ENCODE data around the gene UBE2Z. TPM values are rescaled to one million over a fixed set of nuclear protein-coding genes. Genes with fewer than 3 reads are reported as not detected.
A peak's percentile ranks its signal among the peaks of the same experiment; 100 is the strongest.

Gene UBE2Z
- total RNA-seq, 1 donor from 2014 or later = 72.1 TPM

DNA sequence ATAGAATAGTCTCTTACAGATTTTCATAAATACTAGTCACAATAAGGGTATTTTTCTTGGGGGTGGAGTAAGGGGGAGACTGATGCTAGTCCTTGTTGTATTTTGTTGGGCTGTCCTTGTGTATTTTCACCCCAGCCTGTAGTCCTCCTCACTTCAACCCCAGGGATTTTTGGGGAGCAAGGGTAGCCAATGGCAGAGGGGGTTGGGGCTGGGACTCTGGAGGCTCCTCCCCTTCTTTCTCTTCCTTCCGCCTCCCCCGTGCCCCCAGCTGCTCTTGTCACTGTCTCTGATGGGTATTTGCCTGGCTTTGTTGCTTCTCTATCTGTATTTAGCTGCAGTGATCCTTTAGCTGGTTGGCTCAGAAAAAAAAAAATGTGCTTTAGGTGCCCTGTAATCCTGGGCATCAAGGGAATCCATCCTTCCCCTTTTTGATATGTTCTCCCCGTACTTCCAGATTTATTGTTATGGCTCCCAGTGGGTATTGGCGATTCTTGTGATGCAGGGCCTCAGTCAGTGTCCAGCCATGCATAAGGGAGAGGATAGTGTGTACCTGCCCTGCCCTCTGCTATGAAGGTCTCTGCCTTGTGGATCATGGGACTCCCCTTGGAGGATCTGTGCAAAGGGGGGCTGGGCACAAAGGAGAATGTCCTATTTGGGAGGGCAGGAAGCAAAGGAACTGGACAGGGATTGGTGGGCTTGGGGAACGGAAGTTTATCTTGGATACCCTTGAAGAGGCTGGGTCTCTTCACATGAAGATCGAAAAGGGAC, 20.0 kb downstream of the UBE2Z start:
- no peaks in the 10 kb centered on the region for H3K27me3 Mint-ChIP-seq
- no peak overlapping the region for H3K4me3 Mint-ChIP-seq
- TF ChIP-seq, protein P1, sequence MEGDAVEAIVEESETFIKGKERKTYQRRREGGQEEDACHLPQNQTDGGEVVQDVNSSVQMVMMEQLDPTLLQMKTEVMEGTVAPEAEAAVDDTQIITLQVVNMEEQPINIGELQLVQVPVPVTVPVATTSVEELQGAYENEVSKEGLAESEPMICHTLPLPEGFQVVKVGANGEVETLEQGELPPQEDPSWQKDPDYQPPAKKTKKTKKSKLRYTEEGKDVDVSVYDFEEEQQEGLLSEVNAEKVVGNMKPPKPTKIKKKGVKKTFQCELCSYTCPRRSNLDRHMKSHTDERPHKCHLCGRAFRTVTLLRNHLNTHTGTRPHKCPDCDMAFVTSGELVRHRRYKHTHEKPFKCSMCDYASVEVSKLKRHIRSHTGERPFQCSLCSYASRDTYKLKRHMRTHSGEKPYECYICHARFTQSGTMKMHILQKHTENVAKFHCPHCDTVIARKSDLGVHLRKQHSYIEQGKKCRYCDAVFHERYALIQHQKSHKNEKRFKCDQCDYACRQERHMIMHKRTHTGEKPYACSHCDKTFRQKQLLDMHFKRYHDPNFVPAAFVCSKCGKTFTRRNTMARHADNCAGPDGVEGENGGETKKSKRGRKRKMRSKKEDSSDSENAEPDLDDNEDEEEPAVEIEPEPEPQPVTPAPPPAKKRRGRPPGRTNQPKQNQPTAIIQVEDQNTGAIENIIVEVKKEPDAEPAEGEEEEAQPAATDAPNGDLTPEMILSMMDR (conservative IDR thresholded peaks at IDR 0.05) = no peak
- H3K36me3 Mint-ChIP-seq = peaks cover 24% of the 10 kb centered on the region
- no peaks in the 10 kb centered on the region for H3K4me1 Mint-ChIP-seq (ENCODE audit: unreplicated experiment)
- H3K27ac Mint-ChIP-seq = peak overlapping the region; percentile 49
- DNase-seq (ENCODE audit: extremely low spot score, unreplicated experiment) = no peak
- no peaks in the 10 kb centered on the region for H3K9me3 Mint-ChIP-seq

DNA sequence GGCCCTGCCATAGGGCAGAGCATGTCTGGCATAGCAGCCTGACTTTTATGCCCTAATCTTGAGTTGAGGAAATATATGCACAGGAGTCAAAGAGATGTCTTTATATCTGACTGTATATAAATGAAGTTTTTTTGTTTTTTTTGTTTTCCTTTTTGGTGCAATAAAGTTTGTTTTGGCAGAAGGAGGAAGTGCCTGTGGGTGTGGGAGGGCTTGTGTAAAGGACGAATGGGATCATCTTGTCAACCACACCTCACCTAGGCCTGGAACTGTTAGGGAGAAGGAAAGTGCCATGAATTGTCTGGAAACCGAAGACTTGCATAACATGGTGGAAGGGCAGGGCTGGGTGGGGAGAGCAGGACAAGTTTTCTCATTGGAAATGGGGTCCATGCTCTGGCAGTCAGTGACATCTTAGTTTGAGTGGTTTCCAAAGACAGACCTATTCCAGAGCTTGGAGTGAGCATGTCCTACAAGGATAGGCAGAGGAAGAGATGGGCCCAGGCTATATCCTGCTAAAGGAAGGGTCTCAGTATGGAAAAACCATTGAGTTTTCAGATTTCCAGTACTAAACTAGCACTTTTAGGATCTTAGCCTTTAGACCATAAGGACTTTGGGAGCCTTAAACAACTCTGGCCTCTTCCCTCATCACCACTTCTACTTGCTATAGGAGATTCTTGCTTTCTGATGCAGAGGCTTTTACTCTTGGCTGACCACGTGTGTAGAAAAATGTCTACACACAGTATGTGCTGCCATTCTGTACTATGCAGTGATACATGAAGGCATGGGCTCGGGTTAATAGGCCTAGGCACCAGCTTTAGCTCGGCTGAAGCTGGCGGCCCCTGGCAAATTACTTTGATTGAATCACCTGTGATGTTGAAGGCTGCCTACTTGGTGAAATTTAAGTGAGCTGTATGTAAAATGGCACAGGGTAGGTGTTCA, 20.9 kb downstream of the UBE2Z start:
- H3K9me3 Mint-ChIP-seq = no peaks in the 10 kb centered on the region
- no peaks in the 10 kb centered on the region for H3K4me1 Mint-ChIP-seq (ENCODE audit: unreplicated experiment)
- no peaks in the 10 kb centered on the region for H3K27me3 Mint-ChIP-seq
- H3K27ac Mint-ChIP-seq = peak overlapping the region; percentile 6
- peaks cover 24% of the 10 kb centered on the region for H3K36me3 Mint-ChIP-seq
- TF ChIP-seq, protein P1 (conservative IDR thresholded peaks at IDR 0.05) = no peak
- DNase-seq (ENCODE audit: extremely low spot score, unreplicated experiment) = no peak
- H3K4me3 Mint-ChIP-seq = no peak overlapping the region

DNA sequence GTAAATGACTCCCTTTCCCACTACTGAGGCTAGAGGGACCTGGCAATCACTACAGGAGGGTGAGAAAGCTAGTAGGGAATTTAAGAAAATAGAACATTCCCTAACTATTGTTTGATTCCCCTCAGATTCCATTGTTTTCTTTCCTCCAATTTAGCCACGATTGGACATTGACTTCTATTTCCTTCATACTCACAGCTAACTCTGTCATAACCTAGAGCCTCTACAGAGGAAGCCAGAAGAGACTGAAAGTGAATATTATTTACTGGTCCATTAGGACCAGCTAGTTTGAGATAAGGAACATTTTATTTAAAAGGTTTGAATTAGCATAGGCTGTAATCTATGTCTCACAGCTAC, 21.6 kb downstream of the UBE2Z start:
- no peaks in the 10 kb centered on the region for H3K27me3 Mint-ChIP-seq
- no peak for DNase-seq (ENCODE audit: extremely low spot score, unreplicated experiment)
- no peaks in the 10 kb centered on the region for H3K9me3 Mint-ChIP-seq
- TF ChIP-seq, protein P1 (conservative IDR thresholded peaks at IDR 0.05) = no peak
- peaks cover 25% of the 10 kb centered on the region for H3K36me3 Mint-ChIP-seq
- H3K4me1 Mint-ChIP-seq (ENCODE audit: unreplicated experiment) = no peaks in the 10 kb centered on the region
- H3K27ac Mint-ChIP-seq = peak overlapping the region; percentile 6
- H3K4me3 Mint-ChIP-seq = no peak overlapping the region

DNA sequence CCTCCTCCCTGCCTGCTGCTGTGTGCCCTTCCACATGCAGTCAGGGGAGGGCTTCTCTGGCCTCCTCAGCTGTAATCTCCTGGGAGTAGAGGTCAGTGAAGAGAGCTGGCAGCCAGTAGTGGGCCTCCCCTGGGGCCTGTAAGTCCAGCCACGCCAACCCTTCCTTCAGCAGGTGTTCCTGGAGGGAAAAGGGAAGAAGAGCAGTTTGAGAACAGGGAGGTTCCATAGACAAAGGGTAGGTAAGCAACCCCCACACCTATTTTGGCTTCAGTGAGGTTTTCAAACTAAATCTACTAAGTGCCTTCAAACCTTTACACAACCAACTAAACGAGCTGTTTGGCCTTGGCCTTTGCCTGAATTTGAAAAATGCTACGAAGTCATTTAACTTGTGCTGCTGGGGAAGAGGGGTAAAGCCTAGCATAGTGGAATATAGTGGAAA, 22.2 kb downstream of the UBE2Z start:
- peak overlapping the region; percentile 6 for H3K27ac Mint-ChIP-seq
- no peaks in the 10 kb centered on the region for H3K9me3 Mint-ChIP-seq
- no peaks in the 10 kb centered on the region for H3K27me3 Mint-ChIP-seq
- H3K36me3 Mint-ChIP-seq = peaks cover 24% of the 10 kb centered on the region
- H3K4me1 Mint-ChIP-seq (ENCODE audit: unreplicated experiment) = no peaks in the 10 kb centered on the region
- no peak overlapping the region for H3K4me3 Mint-ChIP-seq
- TF ChIP-seq, protein P1 (conservative IDR thresholded peaks at IDR 0.05) = no peak
- DNase-seq (ENCODE audit: extremely low spot score, unreplicated experiment) = no peak

DNA sequence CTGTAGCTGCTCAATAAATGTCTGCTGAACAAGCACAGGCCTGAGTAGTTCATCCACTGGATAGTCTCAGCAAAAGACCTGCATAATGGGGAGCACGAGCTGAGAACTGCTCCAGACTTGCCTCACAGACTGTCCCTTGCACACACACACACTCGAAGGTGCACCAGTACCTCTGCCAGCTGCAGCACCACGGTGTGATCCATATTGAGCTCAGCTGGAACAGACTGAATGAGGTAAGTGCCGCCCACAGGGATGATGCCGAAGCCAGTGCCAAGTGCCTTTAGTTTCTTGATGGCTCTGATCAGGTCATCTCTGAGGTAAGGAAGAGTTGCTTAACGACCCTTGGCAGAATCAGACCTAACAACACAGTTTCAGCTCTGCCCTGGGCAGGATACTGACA, 24.8 kb downstream of the UBE2Z start:
- DNase-seq (ENCODE audit: extremely low spot score, unreplicated experiment) = no peak
- no peaks in the 10 kb centered on the region for H3K4me1 Mint-ChIP-seq (ENCODE audit: unreplicated experiment)
- peaks cover 22% of the 10 kb centered on the region for H3K36me3 Mint-ChIP-seq
- H3K27ac Mint-ChIP-seq = no peak overlapping the region
- H3K27me3 Mint-ChIP-seq = no peaks in the 10 kb centered on the region
- H3K4me3 Mint-ChIP-seq = no peak overlapping the region
- TF ChIP-seq, protein P1 (conservative IDR thresholded peaks at IDR 0.05) = no peak
- no peaks in the 10 kb centered on the region for H3K9me3 Mint-ChIP-seq
